GM18861 (cell line): ENCODE data around the gene APOF.
"Not testable (repeated sequence)": the region's sequence is repeated elsewhere in the genome, so short reads cannot be mapped to it uniquely, and the experiment has no call there.

Source experiments
- ATAC-seq: cut with Tn5 transposase; IDR thresholded peaks from one replicate; pipeline ENCODE4 v1.9.1; 2021; ENCODE audit not compliant: unreplicated experiment

Gene APOF

DNA sequence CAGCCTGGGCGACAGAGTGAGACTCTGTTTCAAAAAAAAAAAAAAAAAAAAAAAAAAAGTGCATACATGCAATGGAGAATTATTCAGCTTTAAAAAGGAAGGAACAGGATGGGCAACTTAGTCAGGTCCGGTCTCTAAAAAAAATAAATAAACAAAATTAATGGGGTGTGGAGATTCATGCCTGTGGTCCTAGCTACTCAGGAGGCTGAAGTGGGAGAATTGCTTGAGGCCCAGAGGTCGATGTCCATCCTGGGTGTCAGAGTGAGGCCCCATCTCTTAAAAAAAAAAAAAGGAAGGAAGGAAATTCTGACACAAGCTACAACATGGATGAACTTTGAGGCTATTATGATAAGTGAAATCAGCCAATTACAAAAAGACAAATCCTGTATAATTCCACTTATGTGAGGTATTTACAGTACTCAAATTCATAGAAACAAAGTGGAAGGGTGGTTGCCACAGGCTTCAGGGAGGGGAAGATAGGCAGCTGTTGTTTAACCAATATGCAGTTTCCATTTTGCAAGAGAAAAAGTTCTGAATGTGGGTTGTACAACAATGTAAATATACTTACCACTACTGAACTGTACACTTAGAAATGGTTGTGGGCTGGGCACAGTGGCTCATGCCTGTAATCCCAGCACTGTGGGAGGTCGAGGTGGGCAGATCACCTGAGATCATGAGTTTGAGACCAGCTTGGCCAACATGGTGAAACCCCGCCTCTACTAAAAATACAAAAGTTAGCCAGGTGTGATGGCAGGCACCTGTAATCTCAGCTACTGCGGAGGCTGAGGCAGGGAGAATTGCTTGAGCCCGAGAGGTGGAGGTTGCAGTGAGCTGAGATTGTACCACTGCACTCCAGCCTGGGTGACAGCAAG lies 12.3 kb upstream of the APOF start:
- no peak for ATAC-seq

DNA sequence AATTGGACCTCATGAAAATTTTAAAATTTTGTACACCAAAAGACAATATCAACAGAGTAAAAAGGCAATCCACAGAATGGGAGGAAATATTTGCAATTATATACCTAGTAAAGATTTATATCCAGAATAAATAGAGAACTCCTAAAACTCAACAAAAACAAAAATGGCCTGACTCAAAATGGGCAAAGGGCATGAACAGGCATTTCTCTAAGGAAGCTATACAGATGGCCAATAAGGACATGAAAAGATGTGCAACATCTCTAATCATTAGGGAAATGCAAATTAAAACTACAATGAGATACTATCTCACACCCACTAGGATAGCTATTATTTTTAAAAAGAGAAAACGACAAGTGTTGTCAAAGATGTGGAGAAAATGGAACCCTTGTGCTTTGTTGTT lies 10.9 kb upstream of the APOF start:
- ATAC-seq, result no peak

DNA sequence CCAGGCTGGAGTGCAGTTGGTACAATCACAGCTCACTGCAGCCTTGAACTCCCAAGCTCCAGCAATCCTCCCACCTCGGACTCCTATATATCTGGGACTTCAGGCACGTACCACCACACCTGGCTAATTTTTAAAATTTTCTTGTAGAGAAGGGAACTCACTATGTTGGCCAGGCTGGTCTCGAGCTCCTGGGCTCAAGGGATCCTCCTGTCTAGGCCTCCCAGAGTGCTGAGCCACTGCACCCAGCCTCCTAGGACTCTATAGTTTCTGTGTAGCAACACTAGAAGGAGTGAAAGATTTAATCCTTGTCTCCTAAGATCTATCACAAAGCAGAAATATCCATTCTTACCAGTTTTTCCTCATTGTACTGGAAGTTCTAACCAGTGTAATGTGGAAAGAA lies 4.3 kb upstream of the APOF start:
- no peak for ATAC-seq

DNA sequence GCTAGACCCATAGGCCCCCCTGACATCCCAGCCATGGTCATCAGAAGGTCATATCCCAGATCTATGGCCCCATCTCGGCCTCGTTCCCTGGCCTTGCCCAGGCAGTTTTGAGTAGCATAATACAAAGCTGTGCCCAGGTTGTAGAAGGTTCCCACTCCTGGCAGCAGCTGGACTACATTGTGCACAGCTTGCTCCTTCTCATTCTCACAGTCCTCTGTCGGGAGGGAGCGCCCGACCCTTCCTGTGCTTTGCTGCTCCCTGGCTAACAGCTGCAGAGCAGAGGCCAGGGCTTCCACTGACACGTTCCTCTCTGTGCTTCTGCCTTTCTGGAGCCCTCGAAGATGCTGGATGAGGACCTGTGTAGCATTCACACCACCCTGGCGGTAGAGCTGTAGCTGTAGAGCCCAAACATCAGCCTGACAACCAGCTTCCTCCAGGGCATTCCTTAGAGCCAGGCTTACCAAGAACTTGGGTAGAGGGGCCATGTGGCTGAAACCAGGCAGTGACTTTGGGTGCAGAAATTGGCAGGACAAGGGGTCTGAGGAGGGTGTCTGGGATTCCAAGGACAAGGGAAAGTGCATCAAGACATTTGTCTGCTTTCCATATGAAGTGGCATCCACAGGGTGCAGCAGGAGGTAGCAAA lies 1.0 kb downstream of the APOF start:
- ATAC-seq, result no peak

DNA sequence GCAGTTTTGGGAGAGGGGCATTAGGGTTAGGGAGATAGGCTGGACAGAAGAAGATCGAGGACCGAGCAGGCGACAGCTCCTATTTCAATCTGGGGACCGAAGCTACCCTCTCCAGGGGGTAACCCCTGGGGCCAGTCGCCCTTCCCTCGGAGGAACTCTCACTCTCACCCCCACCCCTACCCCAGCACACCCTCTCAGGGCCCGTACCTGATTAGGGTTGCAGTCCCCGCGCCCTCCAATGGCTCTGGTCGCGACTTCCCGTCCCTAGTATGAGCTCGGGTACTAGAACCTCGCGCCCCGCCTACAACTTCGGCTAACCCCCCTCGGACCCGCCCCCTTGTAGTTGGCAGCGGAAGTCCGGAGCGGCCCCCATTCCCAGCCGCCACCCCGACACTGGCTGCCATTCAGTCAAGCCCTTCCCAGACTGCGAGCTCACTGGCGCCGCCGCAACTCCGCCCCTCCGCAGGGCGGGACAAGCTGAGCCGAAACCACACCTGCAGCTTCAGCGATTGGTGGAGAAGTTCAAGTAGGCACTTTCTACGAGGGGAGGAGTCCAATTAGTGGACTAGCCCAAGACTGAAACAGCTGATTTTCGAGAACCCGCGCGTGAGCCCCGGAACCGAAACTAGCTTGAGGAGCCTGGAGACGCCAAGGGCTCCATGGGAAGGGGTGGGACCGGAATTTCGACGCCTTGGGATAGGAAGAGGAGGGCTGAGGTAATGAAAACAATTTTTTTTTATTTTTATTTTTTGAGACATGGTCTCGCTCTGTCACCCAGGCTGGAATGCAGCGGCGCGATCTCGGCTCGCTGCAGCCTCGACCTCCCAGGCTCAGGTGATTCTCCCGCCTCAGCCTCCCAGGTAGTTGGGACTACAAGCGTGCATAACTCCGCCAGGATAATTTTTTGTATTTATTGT lies 2.5 kb downstream of the APOF start, which contains the start of gene STAT2:
Gene STAT2 (minus strand): TSS at position 257 of the 917 bp plus-strand sequence. CDS start 3,536 bp downstream, outside the sequence.
- ATAC-seq, result peak; percentile 89

DNA sequence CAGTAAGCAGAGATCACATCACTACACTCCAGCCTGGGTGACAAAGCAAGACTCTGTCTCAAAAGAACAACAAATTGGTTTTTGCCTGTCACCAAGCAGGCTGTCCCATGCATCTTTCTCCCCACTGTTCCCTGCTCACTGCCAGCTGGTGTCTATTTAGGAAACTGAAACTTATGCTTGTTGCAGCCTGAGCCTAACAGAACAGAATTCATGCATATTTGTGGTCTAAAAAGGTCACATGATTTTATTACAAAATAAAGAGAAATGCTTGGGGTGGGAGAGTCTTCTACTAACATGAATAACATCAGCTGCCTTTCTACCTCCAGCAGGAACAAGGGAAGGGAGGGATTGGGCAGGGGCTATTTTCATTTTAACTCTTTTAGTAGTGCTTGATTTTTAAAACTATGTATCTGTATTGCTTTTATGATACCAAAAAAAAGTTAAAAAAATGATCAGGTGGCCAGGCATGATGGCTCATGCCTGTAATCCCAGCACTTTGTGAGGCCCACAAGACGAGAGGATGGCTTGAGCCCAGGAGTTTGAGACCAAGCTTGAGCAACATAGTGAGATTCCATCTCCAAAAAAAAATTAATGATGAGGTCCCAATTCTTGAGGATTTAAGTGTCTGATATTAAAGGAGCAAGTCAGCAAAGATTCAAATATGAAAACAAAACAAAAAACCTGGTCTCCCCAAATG lies 3.7 kb downstream of the APOF start:
- no peak for ATAC-seq

DNA sequence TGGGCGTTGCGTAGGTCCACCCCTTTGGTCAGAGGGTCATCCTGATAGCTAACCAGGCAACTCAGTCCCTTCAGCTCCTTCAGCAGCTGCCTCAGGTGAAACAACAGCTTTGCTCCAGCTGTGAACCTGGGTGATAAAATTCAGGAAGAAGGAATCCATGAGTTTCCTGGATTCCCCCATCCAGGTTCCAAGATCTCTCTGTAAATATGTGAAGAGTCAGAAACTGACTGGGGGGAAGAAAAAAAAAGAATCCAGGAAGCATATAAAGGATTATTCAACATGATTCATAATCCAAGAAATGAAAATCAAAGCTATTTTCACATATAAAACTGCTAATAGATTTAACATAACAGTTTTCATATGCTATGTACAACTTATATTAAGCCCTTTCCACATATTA lies 11.3 kb downstream of the APOF start:
- ATAC-seq, result no peak

DNA sequence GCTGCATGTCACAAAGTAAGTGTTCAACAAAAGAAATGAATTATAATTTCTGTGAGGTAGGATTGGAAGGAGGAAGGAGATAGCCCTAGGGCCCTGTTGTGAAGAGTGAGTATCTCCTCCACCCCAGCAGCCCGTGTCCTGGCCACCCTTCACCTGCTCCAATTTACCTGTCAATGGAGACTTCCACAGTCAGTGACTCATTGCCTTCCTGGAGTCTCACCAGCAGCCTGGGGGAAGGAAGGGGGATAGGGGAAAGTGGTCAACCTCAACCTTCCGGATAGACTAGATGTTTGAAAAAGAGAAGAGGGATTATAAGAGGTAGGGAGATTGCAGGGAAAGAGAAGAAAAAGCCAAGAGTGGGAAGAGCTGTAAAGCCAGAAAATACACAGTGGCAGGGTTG lies 12.0 kb downstream of the APOF start:
- no peak for ATAC-seq

DNA sequence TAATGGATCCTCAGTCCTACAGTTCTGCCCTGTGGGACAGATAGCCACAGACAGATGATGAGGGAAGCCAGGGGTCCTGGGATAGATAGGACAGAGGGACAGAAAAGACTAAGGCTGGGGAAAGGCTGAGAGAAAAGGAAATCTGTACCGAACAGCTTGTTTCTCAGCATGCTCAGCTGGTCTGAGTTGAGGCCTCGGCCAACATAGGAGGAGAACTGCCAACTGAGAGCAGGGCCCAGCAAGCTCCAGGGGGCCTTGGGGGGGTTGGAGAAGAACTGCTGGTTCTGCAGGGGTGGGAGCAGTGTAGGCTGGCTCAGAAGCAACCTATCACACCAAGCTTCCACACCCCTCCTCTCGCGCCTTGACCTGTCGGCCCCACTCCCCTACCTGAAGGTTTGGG lies 13.9 kb downstream of the APOF start:
- ATAC-seq, result no peak

DNA sequence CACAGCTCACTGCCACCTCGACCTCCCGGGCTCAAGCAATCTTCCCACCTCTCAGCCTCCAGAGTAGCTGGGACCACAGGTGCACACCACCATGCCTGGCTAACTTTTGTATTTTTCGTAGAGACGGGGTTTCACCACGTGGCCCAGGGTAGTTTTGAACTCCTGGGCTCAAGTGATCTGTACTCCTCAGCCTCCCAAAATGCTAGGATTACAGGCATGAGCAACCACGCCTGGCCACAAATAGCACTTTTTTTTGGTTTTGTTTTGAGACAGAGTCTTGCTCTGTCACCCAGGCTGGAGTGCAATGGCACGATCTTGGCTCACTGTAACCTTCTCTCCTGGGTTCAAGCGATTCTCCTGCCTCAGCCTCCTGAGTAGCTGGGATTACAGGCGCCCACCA lies 15.4 kb downstream of the APOF start:
- ATAC-seq, result not testable (repeated sequence)

DNA sequence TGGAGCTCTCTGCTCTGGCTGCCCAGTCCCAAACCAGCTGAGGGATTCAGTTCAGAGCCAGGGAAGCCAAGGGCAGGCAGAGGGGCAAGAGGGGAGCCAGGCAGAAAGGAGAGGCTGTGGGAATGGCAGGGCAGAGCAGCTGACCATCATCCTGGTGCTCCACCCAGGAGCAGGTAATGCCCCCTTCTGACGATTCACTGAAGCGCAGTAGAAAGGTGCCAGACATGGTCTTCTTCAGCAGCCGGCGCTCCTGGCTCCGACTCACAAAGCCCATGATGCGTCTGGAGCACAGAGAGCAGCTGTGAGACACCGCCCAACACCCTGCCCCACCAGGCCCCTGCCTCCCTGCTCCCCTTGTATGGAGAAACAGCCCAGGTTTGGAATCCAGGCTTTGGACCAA lies 16.0 kb downstream of the APOF start:
- no peak for ATAC-seq

DNA sequence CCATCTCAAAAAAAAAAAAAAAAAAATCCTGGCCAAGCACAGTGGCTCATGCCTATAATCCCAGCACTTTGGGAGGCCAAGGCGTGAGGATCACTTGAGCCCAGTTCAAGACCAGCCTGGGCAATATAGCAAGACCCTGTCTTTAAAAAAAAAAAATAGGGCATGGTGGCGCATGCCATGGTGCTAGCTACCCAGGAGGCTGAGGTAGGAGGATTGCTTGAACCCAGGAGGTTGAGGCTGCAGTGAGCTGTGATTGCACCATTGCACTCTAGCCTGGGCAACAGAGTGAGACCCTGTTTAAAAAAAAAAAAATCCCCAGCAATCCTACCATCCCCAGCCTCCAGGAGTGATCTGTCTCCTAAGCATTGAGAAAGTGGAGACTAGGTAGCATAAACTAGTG lies 20.4 kb downstream of the APOF start:
- ATAC-seq, result not testable (repeated sequence)

DNA sequence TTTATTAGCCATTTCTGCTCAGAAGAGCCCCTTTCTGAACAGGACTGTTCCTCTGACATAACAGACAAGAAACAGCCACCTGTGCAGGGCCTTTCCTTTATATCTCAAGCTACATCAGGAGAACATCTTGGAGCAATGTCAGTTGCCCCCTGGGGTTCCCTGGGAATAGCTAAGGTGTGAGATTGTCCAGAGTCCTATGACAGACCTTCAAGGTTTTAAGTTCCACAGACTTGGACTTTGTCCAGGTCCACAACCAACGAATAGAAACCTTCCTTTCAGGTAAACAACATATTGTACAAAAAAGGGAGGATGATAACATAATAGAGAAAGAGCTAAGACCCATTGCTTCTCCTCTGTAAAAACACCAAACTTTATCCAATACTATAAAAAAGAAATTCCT lies 21.0 kb downstream of the APOF start:
- ATAC-seq, result no peak

DNA sequence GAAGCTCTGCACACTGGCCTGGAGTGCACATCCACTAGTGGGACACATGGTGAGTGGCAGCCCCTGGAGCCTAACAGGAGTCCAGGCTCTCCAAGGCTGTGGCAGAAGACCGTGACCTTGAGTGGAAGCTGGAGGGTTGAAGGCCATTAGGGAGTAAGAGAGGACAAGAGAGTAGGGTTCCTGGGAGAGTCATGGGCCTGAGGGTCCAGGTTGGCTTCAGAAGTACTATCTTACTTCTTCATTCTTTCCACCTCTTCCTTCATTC lies 23.6 kb downstream of the APOF start:
- no peak for ATAC-seq

DNA sequence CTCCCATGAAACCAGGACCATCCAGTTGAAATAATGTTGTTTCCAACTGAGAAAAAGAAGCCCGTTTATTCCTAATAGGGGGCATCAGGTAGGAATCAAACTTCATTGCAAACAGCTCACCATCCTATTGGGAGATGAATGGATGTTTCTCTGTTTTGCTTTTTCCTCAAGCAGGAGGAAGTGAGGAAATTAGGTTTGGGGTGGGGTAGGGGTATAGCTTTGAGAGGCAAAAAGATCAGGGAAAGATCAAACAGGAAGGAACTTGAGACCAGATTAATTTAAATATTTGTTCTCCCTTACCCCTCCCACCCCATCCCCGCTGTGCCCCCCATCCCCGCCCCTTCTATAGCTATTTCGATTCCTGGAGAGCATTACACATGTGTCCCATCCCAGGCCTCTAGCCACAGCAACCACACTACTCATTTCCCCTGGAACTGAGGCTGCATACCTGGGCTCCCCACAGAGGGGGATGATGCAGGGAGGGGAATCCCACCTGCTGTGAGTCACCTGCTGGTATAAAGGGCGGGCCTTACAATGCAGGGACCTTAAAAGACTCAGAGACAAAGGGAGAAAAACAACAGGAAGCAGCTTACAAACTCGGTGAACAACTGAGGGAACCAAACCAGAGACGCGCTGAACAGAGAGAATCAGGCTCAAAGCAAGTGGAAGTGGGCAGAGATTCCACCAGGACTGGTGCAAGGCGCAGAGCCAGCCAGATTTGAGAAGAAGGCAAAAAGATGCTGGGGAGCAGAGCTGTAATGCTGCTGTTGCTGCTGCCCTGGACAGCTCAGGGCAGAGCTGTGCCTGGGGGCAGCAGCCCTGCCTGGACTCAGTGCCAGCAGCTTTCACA lies 24.1 kb downstream of the APOF start, which contains the start of gene IL23A:
Gene IL23A (plus strand): TSS at position 577 of the 850 bp plus-strand sequence. CDS start 161 bp downstream, at position 738.
- no peak for ATAC-seq

DNA sequence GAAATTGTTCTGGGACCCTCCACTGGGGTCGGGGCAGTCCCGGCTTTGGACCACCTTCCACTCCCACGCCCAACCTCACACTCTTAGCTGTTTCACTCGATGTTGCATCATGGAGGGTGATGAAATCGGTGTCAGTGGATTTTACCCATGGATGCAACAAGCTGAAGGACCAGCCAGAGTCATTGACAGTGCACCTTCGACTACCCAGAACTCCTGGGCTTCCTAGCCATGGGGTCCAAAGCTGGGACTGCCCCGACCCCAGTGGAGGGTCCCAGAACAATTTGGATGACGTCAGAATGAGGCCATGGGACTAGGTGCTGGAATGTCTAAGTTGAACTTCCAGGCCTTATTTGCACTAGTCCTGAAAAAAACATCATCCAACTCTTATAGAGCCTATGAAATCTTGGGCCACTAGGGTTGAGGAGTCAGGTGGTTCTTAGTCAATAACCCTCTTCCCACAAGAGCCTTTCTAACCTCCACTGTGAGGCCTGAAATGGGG lies 24.9 kb downstream of the APOF start:
- no peak for ATAC-seq

DNA sequence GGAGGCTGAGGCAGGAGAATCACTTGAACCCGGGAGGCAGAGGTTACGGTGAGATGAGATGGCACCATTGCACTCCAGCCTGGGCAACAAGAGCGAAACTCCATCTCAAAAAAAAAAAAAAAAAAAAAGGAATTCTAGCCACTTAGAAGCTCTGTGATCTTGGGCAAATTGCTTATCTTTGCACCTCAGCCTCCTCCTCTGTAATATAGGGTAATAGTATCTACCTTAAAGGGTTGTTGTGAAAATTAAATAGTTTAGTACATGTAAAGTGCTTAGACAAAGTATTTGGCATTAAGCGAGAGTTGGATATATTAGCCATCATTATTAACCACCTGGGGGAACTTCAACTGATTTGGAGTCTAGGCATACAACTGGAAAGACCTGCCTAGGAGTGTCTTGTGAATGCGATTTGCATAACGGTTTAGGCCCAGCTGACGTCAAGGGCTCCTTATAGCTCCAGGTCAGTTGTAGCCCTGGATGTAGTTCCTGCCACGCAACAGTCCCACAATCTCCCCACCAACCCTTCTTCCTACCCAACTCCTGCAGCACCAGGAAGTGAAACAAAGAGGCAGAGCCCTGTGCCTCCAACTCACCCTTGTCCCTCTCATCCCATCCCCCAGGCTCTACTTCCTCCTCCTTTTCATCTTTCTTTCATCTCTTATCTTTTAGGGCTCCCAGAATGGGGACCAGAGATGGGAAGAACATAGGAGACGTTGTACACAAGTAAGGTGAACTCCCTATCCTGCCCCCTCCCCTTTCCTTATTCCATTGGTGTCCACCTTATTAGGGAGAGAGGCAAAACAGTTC lies 26.1 kb downstream of the APOF start:
- no peak for ATAC-seq

DNA sequence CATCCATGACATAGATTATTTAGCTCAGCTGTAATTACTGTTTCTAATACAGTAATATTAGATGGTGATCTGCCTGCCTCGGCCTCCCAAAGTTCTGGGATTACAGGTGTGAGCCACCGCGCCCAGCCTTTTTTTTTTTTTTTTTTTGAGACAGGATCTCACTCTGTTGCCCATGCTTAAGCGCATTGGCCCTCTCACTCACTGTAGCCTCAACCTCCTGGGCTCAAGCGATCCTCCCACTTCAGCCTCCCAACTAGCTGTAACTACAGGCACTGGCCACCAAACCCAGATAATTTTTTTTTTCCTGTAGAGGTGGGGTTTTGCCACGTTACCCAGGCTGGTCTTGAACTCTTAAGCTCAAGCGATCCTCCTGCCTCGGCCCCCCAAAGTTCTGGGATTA lies 27.1 kb downstream of the APOF start:
- ATAC-seq, result not testable (repeated sequence)

DNA sequence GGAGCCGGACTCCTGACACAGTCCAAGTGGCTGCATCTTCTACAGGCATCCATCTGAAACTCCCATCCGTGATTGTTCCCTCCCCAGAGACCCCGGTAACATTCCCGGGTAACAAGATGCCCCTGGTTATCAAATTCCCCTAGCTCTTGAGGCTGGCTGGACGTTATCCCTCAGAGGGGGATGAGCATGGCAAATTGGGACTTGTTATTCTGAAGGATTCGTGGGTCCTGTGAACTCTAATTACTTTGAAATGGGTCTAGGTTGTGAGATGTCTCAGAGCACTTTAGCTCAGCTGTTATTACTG lies 28.2 kb downstream of the APOF start:
- ATAC-seq, result no peak
